Spleen (tissue), 7 donors: ENCODE results near the gene SHANK1.

Source experiments
- CTCF ChIP-seq, 11 experiments: fragments of 200-600 bp in 7 of 11; fragments of 450-650 bp in 4 of 11; sonication (generic) in 4 of 11; IDR thresholded peaks in 8 of 11; conservative IDR thresholded peaks in 3 of 11; 1 replicate in 7 of 11; 2 replicates in 4 of 11; pipeline versions ENCODE4 v1.4.0 to v1.8.0; 2016 to 2021; ENCODE audit warnings: antibody characterized with exemption in 11 of 11, inconsistent platforms in 4 of 11, mild to moderate bottlenecking in 1 of 11
- POLR2AphosphoS5 ChIP-seq, 3 donors: sonication (generic); formaldehyde crosslinking; IDR thresholded peaks; one replicate each; pipeline ENCODE4 v1.5.1; 2017; ENCODE audit warnings: antibody characterized with exemption in 3 of 3
- donor health status: DM: no; HTN: no; CAD: no; lungs with moderate emphysema.
- donor health status: DM: no; HTN: no; CAD: no.
- donor health status: DM: no; HTN: no; CAD: no.

- TF ChIP-seq POLR2AphosphoS5 (IDR thresholded peaks at IDR 0.05) (no peak), CTCF (IDR thresholded peaks at IDR 0.05 in 8 of 11, conservative IDR thresholded peaks at IDR 0.05 in 3 of 11) (peak; percentile 18 to 79 (median 64))
Measured at GRCh38 chr19:50669302-50670101, 50.1 kb downstream of the SHANK1 start.
